Stimulated activated CD8-positive, alpha-beta memory T cell treated with anti-CD3 and anti-CD28 coated beads, Interleukin-12 subunit alpha, Interleukin-12 subunit beta, amount 100 ng/mL, for 24 hours (primary cell): ENCODE data around the gene RBM45.
"Not testable (repeated sequence)": the region's sequence is repeated elsewhere in the genome, so short reads cannot be mapped to it uniquely, and the experiment has no call there.

Experiments
- DNase-seq: peaks from one replicate; pipeline ENCODE4 v3.0.0-alpha.2; 2020; ENCODE audit errors: extremely low read depth

RBM45 gene

GRCh38 chr2:178106053-178106452 lies 6.2 kb upstream of the RBM45 start:
- DNase-seq = no peak

DNA sequence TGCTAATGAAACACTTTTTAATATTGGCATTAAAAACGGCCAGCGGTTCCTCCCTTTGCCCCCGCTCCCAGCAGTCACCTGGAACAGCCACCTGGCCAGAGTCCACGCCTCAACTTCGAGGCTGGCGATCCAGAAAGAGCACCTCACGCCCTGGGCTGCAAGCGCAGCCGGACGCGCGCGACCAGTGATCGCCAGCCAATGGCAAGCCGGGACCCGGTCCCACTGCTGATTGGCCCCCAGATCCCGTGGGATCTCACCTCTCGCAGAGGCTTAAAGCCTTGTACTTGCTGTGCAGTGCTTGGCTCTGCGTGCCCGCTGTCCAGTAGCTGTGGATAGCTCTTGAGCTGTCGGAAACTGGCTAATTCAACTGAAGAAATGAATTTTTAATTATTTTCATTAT lies 4.1 kb upstream of the RBM45 start:
- DNase-seq = no peak

DNA sequence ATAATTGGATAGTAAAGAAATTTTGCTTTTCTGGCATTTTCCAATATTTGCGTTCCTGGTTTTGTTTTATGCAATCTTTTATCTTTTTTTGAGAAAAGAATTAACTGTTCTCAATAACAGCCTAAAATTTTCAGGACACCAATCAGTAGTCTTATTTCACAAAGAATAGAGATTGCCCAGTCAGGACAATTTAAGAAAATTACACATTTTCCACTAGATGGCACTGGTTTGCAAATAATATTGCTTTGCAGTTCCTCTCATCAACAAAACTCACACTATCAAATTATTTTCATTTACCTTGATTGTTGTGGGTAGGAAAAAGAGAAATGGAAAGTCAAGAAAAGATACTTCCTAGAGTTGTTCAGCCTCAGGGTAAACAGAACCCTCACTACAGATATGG lies 2.4 kb upstream of the RBM45 start:
- no peak for DNase-seq

DNA sequence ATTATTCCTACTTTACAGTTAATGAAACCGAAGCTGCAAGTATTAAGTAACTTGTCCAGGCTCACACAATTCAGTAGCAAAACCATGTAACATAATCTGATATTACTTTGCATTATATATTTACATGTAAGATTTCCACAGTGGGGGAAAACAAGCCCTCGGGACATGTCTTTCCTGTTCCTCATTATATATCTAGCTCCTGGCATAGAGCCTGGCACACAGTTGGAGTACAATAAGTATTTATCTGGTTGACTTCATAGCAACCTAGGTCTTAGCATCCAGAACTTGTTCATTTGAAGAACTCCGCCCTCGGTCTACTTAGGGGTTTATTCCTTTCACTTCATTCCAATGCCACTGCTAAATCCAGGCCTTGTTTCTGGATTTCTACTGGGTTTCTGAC lies 1.6 kb upstream of the RBM45 start:
- DNase-seq = no peak

- DNase-seq = no peak
Observed at GRCh38 chr2:178111743-178112142, 494 bp upstream of the RBM45 start.

DNA sequence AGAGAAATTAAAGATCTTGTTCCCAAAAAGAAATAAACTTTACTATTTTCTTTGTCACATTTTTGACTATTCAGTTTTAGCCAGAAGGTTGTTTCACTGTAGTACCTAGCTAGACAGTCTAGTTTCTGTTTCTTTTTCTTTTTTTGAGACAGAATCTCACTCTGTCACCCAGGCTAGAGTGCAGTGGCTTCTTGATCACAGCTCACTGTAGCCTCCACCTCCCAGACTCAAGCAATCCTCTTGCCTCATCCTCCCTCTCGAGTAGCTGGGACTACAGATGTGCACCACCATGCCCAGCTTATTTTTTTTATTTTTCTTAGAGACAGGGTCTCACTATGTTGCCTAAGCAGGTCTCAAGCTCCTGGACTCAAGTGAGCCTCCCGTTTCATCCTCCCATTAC lies 2.2 kb downstream of the RBM45 start:
- DNase-seq = no peak

DNA sequence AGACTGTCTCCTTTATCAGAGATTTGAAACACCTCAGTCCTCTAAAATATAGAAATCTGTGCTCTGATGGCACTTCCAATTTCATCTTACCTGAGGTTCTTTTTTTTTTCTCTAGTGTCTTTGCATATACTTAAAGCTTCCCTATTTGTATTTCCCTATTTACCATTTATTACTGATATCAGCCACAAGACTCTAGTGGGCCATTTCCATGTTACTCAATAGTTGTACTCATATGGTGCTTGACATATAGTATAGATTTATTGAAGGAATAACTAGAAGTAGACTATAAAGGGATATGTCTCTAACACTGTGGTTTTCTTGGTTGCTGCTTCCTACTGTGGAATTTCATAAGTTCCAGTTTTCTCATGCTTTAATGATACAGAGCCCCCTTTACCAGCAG lies 3.0 kb downstream of the RBM45 start:
- no peak for DNase-seq

- no peak for DNase-seq
Observed at GRCh38 chr2:178117725-178118124, 5.5 kb downstream of the RBM45 start.

- no peak for DNase-seq
Observed at GRCh38 chr2:178119179-178119922, 7.1 kb downstream of the RBM45 start.

DNA sequence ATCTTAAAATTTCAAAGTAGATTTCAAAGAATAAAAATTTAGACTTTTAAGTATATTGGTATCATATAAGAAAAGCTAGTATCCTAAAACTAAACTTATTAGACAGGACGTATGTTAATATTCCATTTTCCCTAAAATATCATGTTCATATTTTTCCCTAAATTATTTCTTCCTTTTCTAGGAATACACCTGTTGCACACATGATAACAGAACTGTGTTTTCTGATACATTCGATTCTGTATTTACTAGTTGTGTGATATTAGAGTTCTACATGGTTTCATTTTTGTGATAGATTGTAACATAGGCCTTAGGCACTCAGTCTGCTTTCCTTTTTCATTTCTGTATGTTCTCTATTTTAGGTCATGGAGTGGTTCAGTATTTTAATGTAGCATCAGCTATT lies 10.9 kb downstream of the RBM45 start:
- DNase-seq = no peak

GRCh38 chr2:178125125-178125524 lies 12.9 kb downstream of the RBM45 start:
- DNase-seq = no peak

DNA sequence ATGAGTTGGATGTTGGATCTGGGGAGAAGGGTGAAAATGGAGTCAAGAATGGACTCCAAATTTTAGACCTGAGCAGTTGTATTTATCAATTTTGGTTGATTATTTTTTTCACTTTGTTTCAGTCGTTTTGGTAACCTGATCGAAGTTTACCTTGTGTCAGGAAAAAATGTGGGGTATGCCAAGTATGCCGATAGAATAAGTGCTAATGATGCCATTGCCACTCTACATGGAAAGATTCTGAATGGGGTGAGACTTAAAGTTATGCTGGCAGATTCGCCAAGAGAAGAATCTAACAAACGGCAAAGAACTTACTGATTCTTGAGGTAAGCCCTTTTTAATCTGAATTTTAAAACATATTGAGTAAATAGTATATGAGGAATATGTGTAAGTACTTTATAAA lies 13.6 kb downstream of the RBM45 start:
- DNase-seq = no peak

GRCh38 chr2:178128836-178129630 lies 16.8 kb downstream of the RBM45 start:
- no peak for DNase-seq

GRCh38 chr2:178136321-178137025 lies 24.2 kb downstream of the RBM45 start:
- no peak for DNase-seq

GRCh38 chr2:178142274-178143065 lies 30.2 kb downstream of the RBM45 start:
- DNase-seq = no peak

DNA sequence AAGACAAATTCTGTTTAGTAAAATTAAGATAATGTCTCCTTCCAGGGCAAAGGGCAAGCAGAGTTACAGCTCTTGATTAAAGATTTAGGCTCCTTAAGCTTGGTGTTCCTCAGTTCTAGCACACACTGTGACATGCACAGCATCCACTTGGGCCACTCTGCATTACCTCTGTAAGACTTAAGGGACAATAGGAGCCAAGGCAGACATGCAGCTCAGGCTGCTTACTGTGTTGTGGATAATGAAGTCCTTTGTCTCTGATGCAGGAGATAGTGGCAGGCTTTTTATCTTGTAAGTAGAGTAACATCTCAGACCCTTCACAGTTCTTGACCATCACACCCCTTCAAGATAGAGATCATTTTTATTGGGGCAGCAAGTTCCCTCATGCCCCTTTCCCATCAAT lies 31.2 kb downstream of the RBM45 start:
- DNase-seq = no peak

DNA sequence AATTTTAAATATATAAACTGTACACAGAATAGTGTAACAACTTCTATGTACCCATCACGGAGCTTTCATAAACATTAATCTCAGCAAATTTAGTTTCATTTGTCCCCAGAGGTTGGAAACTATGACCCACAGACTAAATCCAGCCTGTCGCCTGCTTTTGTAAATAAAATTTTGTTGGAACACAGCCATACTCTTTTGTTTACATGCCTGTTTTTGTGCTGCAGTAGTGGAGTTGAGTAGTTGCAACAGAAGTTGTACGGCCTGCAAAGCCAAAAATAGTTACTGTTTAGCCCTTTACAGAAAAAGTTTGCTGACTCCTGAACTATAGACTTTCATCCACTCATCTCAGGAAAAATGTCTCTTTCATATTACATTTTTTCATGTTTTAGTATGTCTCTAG lies 39.8 kb downstream of the RBM45 start:
- DNase-seq = no peak

GRCh38 chr2:178152542-178152941 lies 40.3 kb downstream of the RBM45 start:
- DNase-seq = no peak

DNA sequence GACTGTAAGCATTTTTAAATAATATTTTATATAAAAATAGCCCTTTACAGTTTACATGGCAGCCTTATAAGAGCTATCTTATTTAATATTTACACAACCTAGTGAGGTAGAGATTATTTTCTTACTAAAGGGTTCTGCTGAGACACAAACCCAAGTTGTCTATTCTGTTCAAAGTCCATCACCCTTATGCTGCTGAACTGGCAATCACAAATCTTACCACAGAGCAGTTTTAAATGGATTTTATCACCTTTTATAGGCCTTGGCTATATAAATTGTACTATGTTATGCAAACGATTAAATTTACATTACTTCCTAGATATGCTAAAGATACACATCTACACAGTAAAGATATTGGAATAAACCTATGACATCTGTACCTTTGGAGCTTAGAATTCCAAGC lies 40.7 kb downstream of the RBM45 start:
- DNase-seq = no peak

- DNase-seq = not testable (repeated sequence)
Observed at GRCh38 chr2:178153878-178154277, 41.6 kb downstream of the RBM45 start.

DNA sequence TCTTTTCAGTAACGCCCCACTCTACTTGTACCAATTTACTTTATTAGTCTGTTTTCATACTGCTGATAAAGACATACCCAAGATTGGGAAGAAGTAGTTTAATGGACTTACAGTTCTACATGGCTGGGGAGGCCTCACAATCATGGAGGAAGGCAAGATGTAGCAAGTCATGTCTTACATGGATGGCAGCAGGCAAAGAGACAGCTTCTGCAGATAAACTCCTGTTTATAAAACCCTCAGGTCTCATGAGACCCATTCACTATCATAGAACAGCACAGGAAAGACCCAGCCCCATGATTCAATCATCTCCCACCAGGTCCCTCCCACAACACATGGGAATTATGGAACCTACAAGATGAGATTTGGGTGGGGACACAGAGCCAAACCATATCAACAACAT lies 43.3 kb downstream of the RBM45 start:
- DNase-seq = no peak

GRCh38 chr2:178157574-178157973 lies 45.3 kb downstream of the RBM45 start:
- no peak for DNase-seq
